GM21825 (cell line): Measurements from ENCODE around the gene MICOS13.
A peak's percentile ranks its signal among the peaks of the same experiment; 100 is the strongest.
"Not testable (repeated sequence)": the region's sequence is repeated elsewhere in the genome, so short reads cannot be mapped to it uniquely, and the experiment has no call there.

ENCODE experiments used
- ATAC-seq: cut with Tn5 transposase; IDR thresholded peaks from one replicate; pipeline ENCODE4 v1.9.1; 2021; ENCODE audit warnings: mild to moderate bottlenecking, moderate library complexity; ENCODE audit not compliant: unreplicated experiment

The MICOS13 gene

GRCh38 chr19:5702053-5702410 is 21.7 kb upstream of the MICOS13 start:
- ATAC-seq: not testable (repeated sequence)

- ATAC-seq: no peak
These were observed 20.3 kb upstream of the MICOS13 start for GRCh38 chr19:5700455-5701092.

- ATAC-seq: no peak
These were observed 18.5 kb upstream of the MICOS13 start for GRCh38 chr19:5698635-5699422.

GRCh38 chr19:5697890-5698634 is 17.7 kb upstream of the MICOS13 start:
- no peak for ATAC-seq

- ATAC-seq: no peak
These were observed 16.9 kb upstream of the MICOS13 start for GRCh38 chr19:5697022-5697889.

- ATAC-seq: no peak
These were observed 16.1 kb upstream of the MICOS13 start for GRCh38 chr19:5696196-5697021.

GRCh38 chr19:5695649-5696195 is 15.4 kb upstream of the MICOS13 start:
- ATAC-seq: no peak

- no peak for ATAC-seq
These were observed 14.8 kb upstream of the MICOS13 start for GRCh38 chr19:5694956-5695648.

- no peak for ATAC-seq
These were observed 14.0 kb upstream of the MICOS13 start for GRCh38 chr19:5694167-5694955.

- ATAC-seq: no peak
These were observed 13.2 kb upstream of the MICOS13 start for GRCh38 chr19:5693195-5694166.

- no peak for ATAC-seq
These were observed 12.4 kb upstream of the MICOS13 start for GRCh38 chr19:5692723-5693194.

- ATAC-seq: no peak
These were observed 11.8 kb upstream of the MICOS13 start for GRCh38 chr19:5691822-5692722.

- ATAC-seq: no peak
These were observed 10.9 kb upstream of the MICOS13 start for GRCh38 chr19:5690955-5691821.

GRCh38 chr19:5690125-5690954 is 10.0 kb upstream of the MICOS13 start, which contains the start of gene RPL36:
TSS of gene RPL36 (plus strand) at chr19:5690295. CDS start at chr19:5690508, 213 bp downstream.
- peak; percentile 42 for ATAC-seq
